ENCODE data around the gene ZGRF1.

Gene ZGRF1

DNA sequence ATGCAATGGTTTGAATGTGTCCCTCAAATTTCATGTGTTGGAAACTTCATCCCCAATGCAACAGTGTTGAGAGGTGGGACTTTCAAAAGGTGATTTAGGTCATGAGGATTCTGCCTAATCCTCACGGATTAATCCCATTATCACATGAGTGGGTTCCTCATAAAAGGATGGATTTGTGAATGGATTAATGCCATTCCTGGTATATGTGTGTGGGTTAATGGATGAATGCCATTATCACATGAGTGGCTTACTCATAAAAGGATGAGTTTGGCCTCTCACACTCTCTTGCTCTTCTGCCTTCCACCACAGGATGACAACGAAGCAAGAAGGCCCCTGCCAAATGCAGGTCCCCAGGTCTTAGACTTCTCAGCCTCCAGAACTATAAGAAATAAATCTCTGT lies 90.2 kb downstream of the ZGRF1 start:
- TF ChIP-seq, protein P1, sequence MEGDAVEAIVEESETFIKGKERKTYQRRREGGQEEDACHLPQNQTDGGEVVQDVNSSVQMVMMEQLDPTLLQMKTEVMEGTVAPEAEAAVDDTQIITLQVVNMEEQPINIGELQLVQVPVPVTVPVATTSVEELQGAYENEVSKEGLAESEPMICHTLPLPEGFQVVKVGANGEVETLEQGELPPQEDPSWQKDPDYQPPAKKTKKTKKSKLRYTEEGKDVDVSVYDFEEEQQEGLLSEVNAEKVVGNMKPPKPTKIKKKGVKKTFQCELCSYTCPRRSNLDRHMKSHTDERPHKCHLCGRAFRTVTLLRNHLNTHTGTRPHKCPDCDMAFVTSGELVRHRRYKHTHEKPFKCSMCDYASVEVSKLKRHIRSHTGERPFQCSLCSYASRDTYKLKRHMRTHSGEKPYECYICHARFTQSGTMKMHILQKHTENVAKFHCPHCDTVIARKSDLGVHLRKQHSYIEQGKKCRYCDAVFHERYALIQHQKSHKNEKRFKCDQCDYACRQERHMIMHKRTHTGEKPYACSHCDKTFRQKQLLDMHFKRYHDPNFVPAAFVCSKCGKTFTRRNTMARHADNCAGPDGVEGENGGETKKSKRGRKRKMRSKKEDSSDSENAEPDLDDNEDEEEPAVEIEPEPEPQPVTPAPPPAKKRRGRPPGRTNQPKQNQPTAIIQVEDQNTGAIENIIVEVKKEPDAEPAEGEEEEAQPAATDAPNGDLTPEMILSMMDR (IDR thresholded peaks at IDR 0.05; ENCODE audit: extremely low read depth, missing control alignments) = no peak

DNA sequence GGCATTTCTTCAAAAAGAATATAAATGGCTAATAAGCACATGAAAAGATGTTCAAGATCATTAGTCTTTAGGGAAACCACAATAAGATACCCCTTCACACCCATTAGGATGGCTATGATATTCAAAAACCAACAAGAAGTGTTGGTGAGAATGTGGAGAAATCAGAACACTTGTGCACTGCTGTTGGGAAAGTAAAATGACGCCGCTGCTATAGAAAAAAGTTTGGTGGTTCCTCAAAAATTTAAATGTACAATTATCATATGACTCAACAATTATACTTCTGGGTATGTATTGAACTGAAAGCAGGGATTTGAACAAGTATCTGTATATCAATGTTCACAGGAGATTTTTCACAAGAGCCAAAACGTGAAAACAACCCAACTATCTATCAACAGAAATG lies 91.4 kb downstream of the ZGRF1 start:
- TF ChIP-seq, protein P1 (IDR thresholded peaks at IDR 0.05; ENCODE audit: extremely low read depth, missing control alignments) = no peak
- DNase-seq (ENCODE audit: low spot score) = no peak

More for the DNA sequence above, 90.2 kb downstream of the ZGRF1 start:
- no peak for DNase-seq (ENCODE audit: low spot score)

DNA sequence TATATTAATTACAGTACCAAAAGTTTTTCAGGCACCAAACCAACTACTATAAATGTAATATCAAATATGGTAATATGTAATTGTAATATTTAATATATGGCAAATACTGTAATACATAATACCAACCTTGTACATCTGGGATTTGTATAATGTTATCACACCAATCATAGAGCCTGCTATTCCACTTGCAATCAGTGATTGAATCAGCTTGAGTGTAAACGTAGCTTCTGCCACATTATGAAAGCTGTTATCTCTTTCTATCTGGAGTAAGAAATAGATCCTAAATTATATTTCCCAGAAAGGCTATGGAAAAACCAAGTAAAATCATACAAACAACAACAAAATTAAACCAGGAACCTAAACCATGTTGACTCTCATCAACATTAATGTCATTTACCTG lies 96.0 kb downstream of the ZGRF1 start:
- DNase-seq (ENCODE audit: low spot score) = no peak
- TF ChIP-seq, protein P1 (IDR thresholded peaks at IDR 0.05; ENCODE audit: extremely low read depth, missing control alignments) = no peak

DNA sequence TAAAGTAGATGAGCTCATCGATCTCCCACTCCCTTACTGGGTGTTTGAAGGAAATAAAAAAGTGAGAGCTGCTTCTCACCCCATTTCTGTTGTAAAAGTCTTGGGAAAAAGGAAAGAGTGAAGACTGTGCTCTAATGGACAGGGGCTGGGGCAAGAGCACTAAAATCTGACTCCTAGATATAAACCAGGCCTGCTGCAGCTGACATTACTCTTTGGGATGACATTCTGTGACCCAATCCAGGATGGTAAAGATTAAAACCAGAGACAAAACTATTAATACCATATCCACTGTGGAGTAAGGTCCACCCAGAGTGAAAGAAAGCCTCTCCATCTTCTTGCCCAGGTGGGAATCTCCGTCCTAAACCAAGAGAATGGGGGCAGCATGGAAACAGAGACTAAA lies 100.6 kb downstream of the ZGRF1 start:
- no peak for DNase-seq (ENCODE audit: low spot score)
- TF ChIP-seq, protein P1 (IDR thresholded peaks at IDR 0.05; ENCODE audit: extremely low read depth, missing control alignments) = no peak

DNA sequence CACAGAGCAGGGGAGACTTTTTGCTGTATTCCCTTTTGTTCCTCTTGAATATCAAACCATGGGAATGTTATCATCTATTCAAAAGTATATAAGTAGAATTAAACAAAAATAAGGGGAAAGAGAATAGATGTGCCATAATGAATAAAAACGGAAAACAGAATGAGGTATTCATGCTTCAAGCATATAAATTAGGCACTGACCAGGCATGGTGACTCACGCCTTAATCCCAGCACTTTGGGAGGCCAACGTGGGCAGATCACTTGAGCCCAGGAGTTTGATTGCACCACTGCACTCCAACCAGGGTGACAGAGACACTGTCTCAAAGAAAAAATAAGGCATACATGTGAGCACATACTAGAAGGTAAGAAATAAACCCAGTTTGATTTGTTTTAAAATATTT lies 104.4 kb downstream of the ZGRF1 start:
- TF ChIP-seq, protein P1 (IDR thresholded peaks at IDR 0.05; ENCODE audit: extremely low read depth, missing control alignments) = no peak
- no peak for DNase-seq (ENCODE audit: low spot score)

DNA sequence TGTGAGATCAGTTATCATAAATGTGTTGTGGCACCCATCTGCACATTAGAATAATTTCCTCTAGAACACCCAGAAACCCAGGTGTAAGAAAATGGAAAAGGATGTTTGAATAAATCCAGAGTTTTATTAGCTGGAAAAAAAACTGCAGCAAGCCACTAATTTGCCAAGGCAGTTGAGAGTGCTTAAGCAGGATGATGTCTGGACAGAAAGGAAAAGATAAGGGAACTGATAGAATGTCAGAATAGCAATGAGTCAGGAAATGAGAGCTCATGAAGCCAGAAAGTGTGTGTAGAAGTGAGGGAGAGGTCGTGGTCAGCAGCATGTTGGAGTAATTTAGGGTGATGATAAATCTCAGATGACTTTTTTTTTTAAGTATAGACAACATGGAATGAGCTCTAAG lies 105.6 kb downstream of the ZGRF1 start:
- no peak for DNase-seq (ENCODE audit: low spot score)
- TF ChIP-seq, protein P1 (IDR thresholded peaks at IDR 0.05; ENCODE audit: extremely low read depth, missing control alignments) = no peak

DNA sequence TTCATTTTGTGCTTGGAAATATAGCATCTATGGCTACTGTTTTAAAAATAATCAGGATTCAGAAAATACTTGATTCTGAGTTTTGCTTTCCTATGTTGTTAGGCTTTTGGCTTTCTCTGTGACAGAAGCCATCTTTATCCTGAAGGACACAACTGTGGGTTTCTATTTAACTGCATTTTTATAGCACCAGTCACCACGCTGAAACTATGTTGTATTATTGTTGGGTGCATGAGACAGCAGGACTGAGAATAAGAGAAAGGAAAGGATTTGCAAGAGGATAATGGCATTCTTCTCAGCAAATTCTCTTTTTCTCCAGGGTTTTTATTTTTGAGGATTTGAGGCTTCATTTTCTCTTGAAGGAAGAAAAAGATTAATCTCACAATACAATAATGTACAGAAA lies 110.6 kb downstream of the ZGRF1 start:
- TF ChIP-seq, protein P1 (IDR thresholded peaks at IDR 0.05; ENCODE audit: extremely low read depth, missing control alignments) = no peak
- DNase-seq (ENCODE audit: low spot score) = no peak
